GM12878 (cell line): ENCODE results near the gene S100A12.

Experiments
- EP300 ChIP-seq, 2 experiments: fragments of 150-350 bp in 1 of 2; IDR thresholded peaks; 2 replicates each; pipeline ENCODE4 v1.6.1; 2011 to 2012; ENCODE audit warnings: low read depth in 2 of 2, low read length in 2 of 2, borderline replicate concordance in 1 of 2, improper control_type of control experiment in 1 of 2, inconsistent platforms in 1 of 2; ENCODE audit not compliant: control insufficient read depth in 1 of 2
- EZH2 ChIP-seq: IDR thresholded peaks from 2 replicates; pipeline ENCODE4 v1.6.1; 2012; ENCODE audit warnings: low read depth, mild to moderate bottlenecking, control low read depth, inconsistent platforms, low read length, borderline replicate concordance; ENCODE audit not compliant: control insufficient read depth
- HDAC2 ChIP-seq: fragments of 200-600 bp; sonication (generic); IDR thresholded peaks from 2 replicates; pipeline ENCODE4 v1.6.1; 2017
- MAX ChIP-seq: IDR thresholded peaks from 2 replicates; pipeline ENCODE4 v1.6.1; 2012; ENCODE audit warnings: low read depth, low read length, improper control_type of control experiment
- MXI1 ChIP-seq: fragments of 150-350 bp; IDR thresholded peaks from 2 replicates; pipeline ENCODE4 v1.6.1; 2011; ENCODE audit warnings: low read depth, mild to moderate bottlenecking, inconsistent platforms, low read length, improper control_type of control experiment
- MYC ChIP-seq: IDR thresholded peaks from 2 replicates; pipeline ENCODE4 v1.6.1; 2011; ENCODE audit warnings: mild to moderate bottlenecking, low read length, moderate library complexity, inconsistent platforms; ENCODE audit not compliant: insufficient read depth, insufficient replicate concordance, insufficient read length, severe bottlenecking
- POLR2A ChIP-seq: IDR thresholded peaks from 2 replicates; pipeline ENCODE4 v1.6.1; 2011; ENCODE audit warnings: low read depth, mild to moderate bottlenecking, low read length
- POLR2AphosphoS5 ChIP-seq: IDR thresholded peaks from 2 replicates; pipeline ENCODE4 v1.6.1; 2011; ENCODE audit warnings: mild to moderate bottlenecking, low read length, inconsistent platforms
- SPI1 ChIP-seq: IDR thresholded peaks from 2 replicates; pipeline ENCODE4 v1.6.1; 2011; ENCODE audit warnings: low read depth, mild to moderate bottlenecking, low read length, moderate library complexity, borderline replicate concordance; ENCODE audit not compliant: insufficient read depth
- SREBF2 ChIP-seq: IDR thresholded peaks from 2 replicates; pipeline ENCODE4 v1.6.1; 2012; ENCODE audit warnings: mild to moderate bottlenecking, low read length
- TCF12 ChIP-seq: IDR thresholded peaks from 2 replicates; pipeline ENCODE4 v1.6.1; 2011; ENCODE audit warnings: low read depth, mild to moderate bottlenecking, low read length
- ZZZ3 ChIP-seq: IDR thresholded peaks from 2 replicates; pipeline ENCODE4 v1.6.1; 2011; ENCODE audit warnings: low read depth; ENCODE audit not compliant: control insufficient read depth, insufficient read length
- TF ChIP-seq, protein P1 (sequence below), 3 experiments: IDR thresholded peaks in 2 of 3; conservative IDR thresholded peaks in 1 of 3; 2 replicates each; pipeline ENCODE4 v1.5.1; 2011; ENCODE audit warnings: low read depth in 3 of 3, low read length in 3 of 3, mild to moderate bottlenecking in 3 of 3, control low read depth in 2 of 3, moderate library complexity in 2 of 3, inconsistent platforms in 1 of 3, mixed read lengths in 1 of 3; ENCODE audit not compliant: control insufficient read depth in 2 of 3, insufficient read depth in 1 of 3; ENCODE audit errors: extremely low read depth in 1 of 3

- no peak for TF ChIP-seq MXI1
- no peak for TF ChIP-seq TCF12
- TF ChIP-seq EZH2: no peak
- no peak for TF ChIP-seq POLR2AphosphoS5
- no peak for TF ChIP-seq SREBF2
- TF ChIP-seq MAX: no peak
- no peak for TF ChIP-seq HDAC2
- TF ChIP-seq, protein P1, sequence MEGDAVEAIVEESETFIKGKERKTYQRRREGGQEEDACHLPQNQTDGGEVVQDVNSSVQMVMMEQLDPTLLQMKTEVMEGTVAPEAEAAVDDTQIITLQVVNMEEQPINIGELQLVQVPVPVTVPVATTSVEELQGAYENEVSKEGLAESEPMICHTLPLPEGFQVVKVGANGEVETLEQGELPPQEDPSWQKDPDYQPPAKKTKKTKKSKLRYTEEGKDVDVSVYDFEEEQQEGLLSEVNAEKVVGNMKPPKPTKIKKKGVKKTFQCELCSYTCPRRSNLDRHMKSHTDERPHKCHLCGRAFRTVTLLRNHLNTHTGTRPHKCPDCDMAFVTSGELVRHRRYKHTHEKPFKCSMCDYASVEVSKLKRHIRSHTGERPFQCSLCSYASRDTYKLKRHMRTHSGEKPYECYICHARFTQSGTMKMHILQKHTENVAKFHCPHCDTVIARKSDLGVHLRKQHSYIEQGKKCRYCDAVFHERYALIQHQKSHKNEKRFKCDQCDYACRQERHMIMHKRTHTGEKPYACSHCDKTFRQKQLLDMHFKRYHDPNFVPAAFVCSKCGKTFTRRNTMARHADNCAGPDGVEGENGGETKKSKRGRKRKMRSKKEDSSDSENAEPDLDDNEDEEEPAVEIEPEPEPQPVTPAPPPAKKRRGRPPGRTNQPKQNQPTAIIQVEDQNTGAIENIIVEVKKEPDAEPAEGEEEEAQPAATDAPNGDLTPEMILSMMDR (IDR thresholded peaks at IDR 0.05 in 2 of 3, conservative IDR thresholded peaks at IDR 0.05 in 1 of 3; ENCODE audit: control insufficient read depth in 2 of 3, extremely low read depth in 1 of 3, insufficient read depth in 1 of 3, low read depth in 3 of 3, low read length in 3 of 3): no peak
- TF ChIP-seq ZZZ3: no peak
- TF ChIP-seq SPI1: no peak
- TF ChIP-seq POLR2A: no peak
- no peak for TF ChIP-seq EP300 (IDR thresholded peaks at IDR 0.05; ENCODE audit: borderline replicate concordance in 1 of 2, control insufficient read depth in 1 of 2, low read depth in 2 of 2, low read length in 2 of 2)
- TF ChIP-seq MYC: no peak
These were observed 15.7 kb upstream of the S100A12 start, which contains the start of gene S100A8 for GRCh38 chr1:153390938-153391710.
